Neural progenitor cell (in vitro differentiated cells): Measurements from ENCODE around the gene NARF. TPM values are rescaled to one million over a fixed set of nuclear protein-coding genes. Genes with fewer than 3 reads are reported as not detected.

ENCODE experiments used
- DNase-seq: peaks from one replicate; pipeline ENCODE4 v3.0.0-alpha.2; 2016; ENCODE audit warnings: low spot score
- H2AFZ ChIP-seq: fragments of 200-600 bp; sonication (generic); replicated peaks from 2 replicates; pipeline ENCODE4 v1.6.1; 2016; ENCODE audit warnings: antibody characterized with exemption
- H3F3A ChIP-seq: fragments of 200-600 bp; sonication (generic); 2 replicates; pipeline ENCODE4 v1.6.1; 2016; ENCODE audit warnings: antibody characterized with exemption, low read depth
- H3K27ac ChIP-seq: fragments of 200-600 bp; sonication (generic); 2 replicates; pipeline ENCODE4 v1.5.1; 2016; ENCODE audit warnings: mild to moderate bottlenecking
- H3K27me3 ChIP-seq: fragments of 200-600 bp; sonication (generic); 2 replicates; pipeline ENCODE4 v1.6.1; 2016; ENCODE audit warnings: mild to moderate bottlenecking, moderate library complexity
- H3K36me3 ChIP-seq: fragments of 200-600 bp; sonication (generic); 2 replicates; pipeline ENCODE4 v1.5.1; 2016
- H3K4me1 ChIP-seq: fragments of 200-600 bp; sonication (generic); 2 replicates; pipeline ENCODE4 v1.6.1; 2016; ENCODE audit warnings: mixed run types
- H3K4me2 ChIP-seq: fragments of 200-600 bp; sonication (generic); 2 replicates; pipeline ENCODE4 v1.6.1; 2016
- H3K4me3 ChIP-seq: fragments of 200-600 bp; sonication (generic); 2 replicates; pipeline ENCODE4 v1.5.1; 2016
- H3K79me2 ChIP-seq: fragments of 200-600 bp; sonication (generic); 2 replicates; pipeline ENCODE4 v1.6.1; 2016; ENCODE audit warnings: low read depth
- H3K9ac ChIP-seq: fragments of 200-600 bp; sonication (generic); 2 replicates; pipeline ENCODE4 v1.6.1; 2016
- H3K9me3 ChIP-seq: fragments of 200-600 bp; sonication (generic); 2 replicates; pipeline ENCODE4 v1.5.1; 2016; ENCODE audit warnings: low read depth
- H4K20me1 ChIP-seq: fragments of 200-600 bp; sonication (generic); 2 replicates; pipeline ENCODE4 v1.6.1; 2016; ENCODE audit warnings: low read depth
- H3K27ac Mint-ChIP-seq: 3 replicates; pipeline ENCODE4 v1.8.0; 2021; ENCODE audit warnings: mixed read lengths
- H3K27me3 Mint-ChIP-seq: 2 replicates; pipeline ENCODE4 v1.8.0; 2022; ENCODE audit warnings: low read depth, mild to moderate bottlenecking, inconsistent platforms, moderate library complexity, mixed read lengths; ENCODE audit not compliant: insufficient read depth
- H3K36me3 Mint-ChIP-seq: 3 replicates; pipeline ENCODE4 v1.8.0; 2021; ENCODE audit warnings: mixed read lengths
- H3K4me1 Mint-ChIP-seq: 3 replicates; pipeline ENCODE4 v1.8.0; 2021; ENCODE audit warnings: mixed read lengths
- H3K4me3 Mint-ChIP-seq: 3 replicates; pipeline ENCODE4 v1.8.0; 2021; ENCODE audit warnings: mild to moderate bottlenecking, moderate library complexity, mixed read lengths
- H3K9me3 Mint-ChIP-seq: 3 replicates; pipeline ENCODE4 v1.8.0; 2020; ENCODE audit warnings: mixed read lengths
- CTCF ChIP-seq: fragments of 200-600 bp; sonication (generic); IDR thresholded peaks from 2 replicates; pipeline ENCODE4 v1.5.1; 2017; ENCODE audit warnings: antibody characterized with exemption, mild to moderate bottlenecking
- EZH2 ChIP-seq: fragments of 200-600 bp; sonication (generic); IDR thresholded peaks from 2 replicates; pipeline ENCODE4 v1.6.1; 2017; ENCODE audit warnings: antibody characterized with exemption, mild to moderate bottlenecking, moderate library complexity
- EZH2phosphoT487 ChIP-seq: fragments of 200-600 bp; sonication (generic); IDR thresholded peaks from 2 replicates; pipeline ENCODE4 v1.6.1; 2017; ENCODE audit warnings: antibody characterized with exemption
- total RNA-seq: library from RNA; depleted of rRNA; stranded (reverse); fragments of >200 nt; gene quantifications from 2 replicates; pipeline ENCODE4 v1.2.3, GENCODE V29; 2015; ENCODE audit warnings: low replicate concordance

Gene NARF
- total RNA-seq, 1 donor from 2014 or later, result 166 TPM

GRCh38 chr17:82491196-82491530 is 32.6 kb downstream of the NARF start:
- H3K27me3 Mint-ChIP-seq, result peaks cover 16% of the 10 kb centered on the region
- H3K79me2 ChIP-seq, result no peaks in the 10 kb centered on the region
- no peak overlapping the region for H3K4me3 ChIP-seq
- H3K9me3 ChIP-seq, result no peaks in the 10 kb centered on the region
- H3K9me3 Mint-ChIP-seq, result peaks cover 6% of the 10 kb centered on the region
- no peaks in the 10 kb centered on the region for H3K36me3 ChIP-seq
- DNase-seq, result no peak
- H3F3A ChIP-seq, result peaks cover 21% of the 10 kb centered on the region
- peaks cover 12% of the 10 kb centered on the region for H3K4me1 Mint-ChIP-seq
- H3K27ac ChIP-seq, result no peak overlapping the region
- H3K9ac ChIP-seq, result no peak overlapping the region
- peaks cover 8% of the 10 kb centered on the region for H3K27me3 ChIP-seq
- peak overlapping the region; percentile 60 for H3K4me3 Mint-ChIP-seq
- no peak overlapping the region for H3K27ac Mint-ChIP-seq
- peaks cover 18% of the 10 kb centered on the region for H3K36me3 Mint-ChIP-seq
- peaks cover 9% of the 10 kb centered on the region for H4K20me1 ChIP-seq
- H3K4me2 ChIP-seq, result no peak overlapping the region
- TF ChIP-seq EZH2phosphoT487, result no peak
- no peaks in the 10 kb centered on the region for H3K4me1 ChIP-seq
- H2AFZ ChIP-seq, result no peak overlapping the region

GRCh38 chr17:82491533-82491932 is 33.0 kb downstream of the NARF start:
- no peak overlapping the region for H3K27ac ChIP-seq
- H3K4me3 ChIP-seq, result no peak overlapping the region
- Mint-ChIP-seq H3K36me3 (peaks cover 14% of the 10 kb centered on the region), H3K4me3 (peak overlapping the region; percentile 60), H3K27ac (peak overlapping the region; percentile 93), H3K4me1 (peaks cover 12% of the 10 kb centered on the region), H3K27me3 (peaks cover 16% of the 10 kb centered on the region), H3K9me3 (peaks cover 6% of the 10 kb centered on the region)
- no peak overlapping the region for H3K9ac ChIP-seq
- peaks cover 12% of the 10 kb centered on the region for H3K27me3 ChIP-seq
- H3F3A ChIP-seq, result peaks cover 24% of the 10 kb centered on the region
- H3K36me3 ChIP-seq, result no peaks in the 10 kb centered on the region
- no peaks in the 10 kb centered on the region for H3K79me2 ChIP-seq
- H2AFZ ChIP-seq, result no peak overlapping the region
- H3K9me3 ChIP-seq, result no peaks in the 10 kb centered on the region
- TF ChIP-seq EZH2 (no peak), EZH2phosphoT487 (no peak), CTCF (no peak)
- DNase-seq, result no peak
- no peak overlapping the region for H3K4me2 ChIP-seq
- H4K20me1 ChIP-seq, result peaks cover 9% of the 10 kb centered on the region
- H3K4me1 ChIP-seq, result no peaks in the 10 kb centered on the region

- TF ChIP-seq EZH2 (no peak), EZH2phosphoT487 (no peak), CTCF (no peak)
- Histone ChIP-seq H3K9me3 (no peaks in the 10 kb centered on the region), H3K4me2 (no peak overlapping the region), H3K79me2 (no peaks in the 10 kb centered on the region), H3K4me3 (no peak overlapping the region), H3K4me1 (no peaks in the 10 kb centered on the region), H3K36me3 (no peaks in the 10 kb centered on the region), H2AFZ (no peak overlapping the region), H3K9ac (no peak overlapping the region), H3F3A (peaks cover 34% of the 10 kb centered on the region), H3K27me3 (peaks cover 19% of the 10 kb centered on the region), H3K27ac (no peak overlapping the region), H4K20me1 (peaks cover 9% of the 10 kb centered on the region)
- peaks cover 15% of the 10 kb centered on the region for H3K4me1 Mint-ChIP-seq
- peak overlapping the region; percentile 57 for H3K4me3 Mint-ChIP-seq
- H3K27me3 Mint-ChIP-seq, result peaks cover 19% of the 10 kb centered on the region
- no peak overlapping the region for H3K27ac Mint-ChIP-seq
- peaks cover 6% of the 10 kb centered on the region for H3K9me3 Mint-ChIP-seq
- peaks cover 8% of the 10 kb centered on the region for H3K36me3 Mint-ChIP-seq
- no peak for DNase-seq
These were observed 34.2 kb downstream of the NARF start for GRCh38 chr17:82492643-82493225.

- DNase-seq, result no peak
- H3K4me1 ChIP-seq, result no peaks in the 10 kb centered on the region
- H3K36me3 ChIP-seq, result no peaks in the 10 kb centered on the region
- peaks cover 25% of the 10 kb centered on the region for H3K27me3 ChIP-seq
- no peak overlapping the region for H3K27ac ChIP-seq
- H3F3A ChIP-seq, result peaks cover 39% of the 10 kb centered on the region
- no peak overlapping the region for H2AFZ ChIP-seq
- no peak overlapping the region for H3K4me2 ChIP-seq
- no peaks in the 10 kb centered on the region for H3K9me3 ChIP-seq
- H3K4me1 Mint-ChIP-seq, result peaks cover 19% of the 10 kb centered on the region
- no peaks in the 10 kb centered on the region for H3K79me2 ChIP-seq
- H3K4me3 Mint-ChIP-seq, result no peak overlapping the region
- H4K20me1 ChIP-seq, result peaks cover 9% of the 10 kb centered on the region
- H3K36me3 Mint-ChIP-seq, result peaks cover 8% of the 10 kb centered on the region
- H3K9me3 Mint-ChIP-seq, result peaks cover 6% of the 10 kb centered on the region
- no peak overlapping the region for H3K9ac ChIP-seq
- H3K27ac Mint-ChIP-seq, result peak overlapping the region; percentile 4
- H3K4me3 ChIP-seq, result no peak overlapping the region
- TF ChIP-seq EZH2phosphoT487, result no peak
- H3K27me3 Mint-ChIP-seq, result peaks cover 23% of the 10 kb centered on the region
These were observed 34.8 kb downstream of the NARF start for GRCh38 chr17:82493226-82493781.
